IPS-18a (cell line): Measurements from ENCODE around the gene FAM120A.
"Not testable (repeated sequence)": the region's sequence is repeated elsewhere in the genome, so short reads cannot be mapped to it uniquely, and the experiment has no call there.

ENCODE experiments used
- H3K27ac ChIP-seq: one replicate; pipeline ENCODE4 v1.5.1; 2013; ENCODE audit warnings: low read length
- H3K27me3 ChIP-seq: one replicate; pipeline ENCODE4 v1.6.1; 2013; ENCODE audit warnings: mild to moderate bottlenecking, low read length; ENCODE audit not compliant: control insufficient read depth, insufficient read depth
- H3K36me3 ChIP-seq: one replicate; pipeline ENCODE4 v1.6.1; 2013; ENCODE audit warnings: low read depth, low read length; ENCODE audit not compliant: control insufficient read depth
- H3K4me1 ChIP-seq: one replicate; pipeline ENCODE4 v1.6.1; 2013; ENCODE audit warnings: low read depth, low read length; ENCODE audit not compliant: control insufficient read depth
- H3K4me3 ChIP-seq: one replicate; pipeline ENCODE4 v1.5.1; 2013; ENCODE audit warnings: low read length
- H3K9ac ChIP-seq: one replicate; pipeline ENCODE4 v1.6.1; 2013; ENCODE audit warnings: mild to moderate bottlenecking, low read length, moderate library complexity
- H3K9me3 ChIP-seq: one replicate; pipeline ENCODE4 v1.6.1; 2013; ENCODE audit warnings: low read depth, low read length; ENCODE audit not compliant: control insufficient read depth

The FAM120A gene

DNA sequence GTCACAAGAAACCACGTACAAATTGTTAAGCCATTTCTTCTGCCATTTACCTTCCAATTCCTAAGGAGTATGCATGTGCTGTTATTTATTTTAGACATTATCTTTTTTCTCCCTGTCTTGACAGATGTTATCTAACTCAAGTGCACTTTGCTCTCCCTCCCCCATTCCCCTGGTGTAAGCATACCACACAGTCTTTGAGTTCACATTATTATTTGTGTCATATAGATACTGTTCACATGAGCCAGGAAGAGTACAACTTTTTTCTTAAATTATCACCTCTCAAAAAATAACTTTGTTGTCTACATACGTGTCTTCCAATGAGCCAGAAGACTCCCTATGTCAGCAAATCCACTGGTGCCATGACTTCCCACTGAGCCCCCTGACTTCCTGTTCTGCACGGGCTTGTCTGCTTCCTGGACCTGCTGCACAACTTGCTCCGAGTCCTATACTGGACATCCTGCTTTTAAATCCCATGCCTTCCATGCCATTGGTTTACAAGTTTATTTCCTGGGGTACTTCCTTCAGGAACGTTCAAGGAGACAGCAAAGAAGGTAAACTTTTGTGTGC, 19.9 kb upstream of the FAM120A start:
- H3K36me3 ChIP-seq: no peaks in the 10 kb centered on the region
- no peaks in the 10 kb centered on the region for H3K9me3 ChIP-seq
- no peaks in the 10 kb centered on the region for H3K27me3 ChIP-seq
- H3K4me1 ChIP-seq: no peaks in the 10 kb centered on the region
- no peak overlapping the region for H3K9ac ChIP-seq
- no peak overlapping the region for H3K27ac ChIP-seq
- H3K4me3 ChIP-seq: no peak overlapping the region

DNA sequence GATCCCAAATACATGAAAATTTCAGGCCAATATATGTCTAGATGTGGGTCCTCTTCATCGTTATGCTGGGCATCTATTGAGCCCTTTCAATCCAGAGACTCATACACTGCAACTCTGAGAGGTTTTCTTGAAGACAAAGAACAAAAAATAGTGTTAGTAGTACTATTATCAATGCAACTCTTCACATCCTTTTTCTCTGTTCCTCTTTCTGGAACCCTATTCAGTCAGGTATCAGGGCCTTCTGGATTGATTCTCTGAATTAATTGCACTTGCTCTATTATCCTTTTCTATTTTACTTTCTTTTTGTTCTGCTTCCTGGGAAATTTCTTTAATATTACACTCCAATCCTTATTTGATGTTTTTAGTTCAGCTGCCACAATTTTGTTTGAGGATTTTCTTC, 18.5 kb upstream of the FAM120A start:
- no peak overlapping the region for H3K27ac ChIP-seq
- no peaks in the 10 kb centered on the region for H3K4me1 ChIP-seq
- H3K9ac ChIP-seq: no peak overlapping the region
- H3K36me3 ChIP-seq: no peaks in the 10 kb centered on the region
- H3K9me3 ChIP-seq: no peaks in the 10 kb centered on the region
- H3K4me3 ChIP-seq: no peak overlapping the region
- no peaks in the 10 kb centered on the region for H3K27me3 ChIP-seq

DNA sequence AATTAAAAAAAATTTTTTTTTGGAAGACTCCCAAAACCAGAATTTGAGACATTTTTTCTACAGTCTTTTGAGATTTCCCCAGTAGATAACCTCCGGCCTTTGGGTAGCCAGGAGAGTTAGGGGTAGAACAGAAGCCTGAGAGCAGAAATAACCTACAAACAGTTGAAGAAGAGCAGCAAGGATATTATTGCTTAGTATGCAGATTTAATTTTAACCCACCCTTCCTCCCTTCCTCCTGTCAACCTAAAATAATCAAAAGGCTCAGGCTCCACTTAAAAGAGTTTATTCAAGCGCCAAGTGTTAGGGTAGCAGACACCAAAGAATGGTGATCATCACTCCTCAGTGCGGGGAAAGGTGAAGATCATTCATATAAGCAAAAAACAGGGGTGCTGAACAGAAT, 17.4 kb upstream of the FAM120A start:
- Histone ChIP-seq H3K36me3 (no peaks in the 10 kb centered on the region), H3K4me3 (no peak overlapping the region), H3K27me3 (no peaks in the 10 kb centered on the region)

DNA sequence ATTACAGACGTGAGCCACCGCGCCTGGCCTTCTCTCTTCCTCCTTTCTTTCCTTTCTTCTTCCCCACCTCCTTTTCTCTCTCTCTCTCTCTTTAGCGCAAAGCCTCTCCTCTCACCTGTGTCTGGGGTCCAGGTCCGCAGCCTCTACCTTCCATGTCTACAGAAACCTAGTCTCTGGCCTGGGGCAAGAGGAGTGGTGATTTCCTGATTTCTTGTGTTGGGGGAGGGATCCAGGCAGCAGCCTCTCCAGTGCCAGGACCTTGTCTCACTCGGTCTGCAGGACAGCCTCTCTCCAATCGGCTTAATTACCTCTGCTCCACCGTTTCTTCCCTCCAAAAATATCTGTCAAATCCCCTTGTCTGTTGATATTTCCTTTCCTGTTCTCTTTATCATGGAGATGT, 16.1 kb upstream of the FAM120A start:
- no peak overlapping the region for H3K27ac ChIP-seq
- H3K4me1 ChIP-seq: no peaks in the 10 kb centered on the region
- no peaks in the 10 kb centered on the region for H3K27me3 ChIP-seq
- no peaks in the 10 kb centered on the region for H3K9me3 ChIP-seq
- H3K9ac ChIP-seq: no peak overlapping the region
- no peaks in the 10 kb centered on the region for H3K36me3 ChIP-seq
- H3K4me3 ChIP-seq: no peak overlapping the region

More for the DNA sequence above, 17.4 kb upstream of the FAM120A start:
- Histone ChIP-seq H3K9ac (no peak overlapping the region), H3K9me3 (no peaks in the 10 kb centered on the region), H3K27ac (no peak overlapping the region), H3K4me1 (no peaks in the 10 kb centered on the region)

DNA sequence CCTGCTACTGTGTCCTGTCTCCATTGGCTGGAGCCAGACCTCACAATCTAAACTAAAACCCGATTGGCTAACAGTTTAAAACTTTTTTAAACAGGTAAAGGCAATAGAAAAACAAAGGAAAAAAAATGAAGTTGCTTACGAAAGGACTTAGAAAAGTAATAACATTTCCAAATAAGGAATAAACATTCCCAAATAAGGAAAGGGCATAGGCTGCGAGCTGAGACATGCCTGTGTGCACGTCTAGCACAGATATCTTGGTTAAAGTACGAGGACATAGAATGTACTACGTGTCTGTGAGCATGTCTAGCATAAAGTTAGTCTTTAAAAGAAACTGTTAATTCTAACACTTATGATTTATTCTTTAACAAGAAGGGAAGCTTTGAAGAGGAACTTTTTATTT, 15.3 kb upstream of the FAM120A start:
- Histone ChIP-seq H3K27me3 (no peaks in the 10 kb centered on the region), H3K27ac (no peak overlapping the region), H3K4me1 (no peaks in the 10 kb centered on the region), H3K36me3 (no peaks in the 10 kb centered on the region), H3K9ac (no peak overlapping the region), H3K9me3 (no peaks in the 10 kb centered on the region), H3K4me3 (no peak overlapping the region)

DNA sequence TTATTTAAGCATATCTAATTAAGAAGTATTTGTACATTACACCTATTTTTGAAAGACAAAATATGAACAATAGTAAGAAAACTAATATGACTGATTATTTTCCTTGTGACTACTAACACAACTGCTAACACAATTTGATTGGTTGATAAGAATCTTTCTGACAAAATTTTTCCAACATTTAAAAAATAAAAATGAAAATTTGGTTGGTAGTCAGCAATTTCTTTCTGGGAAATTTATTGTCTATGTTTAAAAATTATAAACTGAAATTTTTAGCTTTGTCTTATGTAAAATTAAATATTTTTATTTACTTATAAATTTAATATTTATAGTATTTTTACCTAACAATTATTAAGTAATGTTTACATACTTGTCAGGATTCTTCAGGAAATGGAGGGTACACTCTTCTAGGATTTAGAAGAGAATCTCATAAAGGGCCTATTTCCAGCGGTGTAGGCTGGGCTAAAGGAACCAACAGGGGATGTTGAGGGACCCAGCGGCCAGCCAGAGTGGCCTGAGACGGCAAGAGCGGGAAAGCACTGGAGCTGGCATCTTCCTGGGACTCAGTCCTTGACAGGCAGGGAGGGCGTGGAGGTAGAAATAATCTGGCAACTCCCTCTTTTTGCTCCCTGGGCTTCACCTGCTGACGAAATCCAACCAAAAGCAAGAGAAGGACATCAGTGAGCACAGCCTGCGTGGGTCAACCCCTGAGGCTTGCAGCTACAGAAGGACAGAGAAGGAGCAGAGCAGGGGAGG, 14.7 kb upstream of the FAM120A start:
- Histone ChIP-seq H3K9me3 (no peaks in the 10 kb centered on the region), H3K9ac (no peak overlapping the region), H3K36me3 (no peaks in the 10 kb centered on the region), H3K4me1 (no peaks in the 10 kb centered on the region), H3K27ac (no peak overlapping the region), H3K4me3 (no peak overlapping the region), H3K27me3 (no peaks in the 10 kb centered on the region)

DNA sequence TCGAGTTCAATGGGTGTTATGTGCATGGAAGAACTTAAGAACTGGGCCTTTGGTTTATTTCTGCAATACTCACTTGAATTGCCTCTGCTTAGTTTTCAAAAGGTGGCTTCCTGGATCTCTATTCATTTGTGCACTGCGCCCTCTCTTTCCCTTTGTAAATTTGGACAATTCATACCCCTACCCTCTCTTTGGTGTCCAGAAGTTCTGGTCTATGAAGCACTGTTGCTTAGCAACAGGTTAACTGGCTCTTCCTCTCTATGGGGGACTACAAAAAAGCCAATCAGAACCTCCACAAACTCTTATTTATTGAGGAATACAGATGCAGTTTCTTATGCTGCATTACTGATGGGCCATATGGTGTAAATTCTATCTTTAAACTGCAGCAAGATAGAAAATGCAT, 13.5 kb upstream of the FAM120A start:
- H3K9ac ChIP-seq: no peak overlapping the region
- H3K9me3 ChIP-seq: no peaks in the 10 kb centered on the region
- H3K36me3 ChIP-seq: no peaks in the 10 kb centered on the region
- H3K27ac ChIP-seq: no peak overlapping the region
- no peaks in the 10 kb centered on the region for H3K4me1 ChIP-seq
- no peaks in the 10 kb centered on the region for H3K27me3 ChIP-seq
- H3K4me3 ChIP-seq: no peak overlapping the region

DNA sequence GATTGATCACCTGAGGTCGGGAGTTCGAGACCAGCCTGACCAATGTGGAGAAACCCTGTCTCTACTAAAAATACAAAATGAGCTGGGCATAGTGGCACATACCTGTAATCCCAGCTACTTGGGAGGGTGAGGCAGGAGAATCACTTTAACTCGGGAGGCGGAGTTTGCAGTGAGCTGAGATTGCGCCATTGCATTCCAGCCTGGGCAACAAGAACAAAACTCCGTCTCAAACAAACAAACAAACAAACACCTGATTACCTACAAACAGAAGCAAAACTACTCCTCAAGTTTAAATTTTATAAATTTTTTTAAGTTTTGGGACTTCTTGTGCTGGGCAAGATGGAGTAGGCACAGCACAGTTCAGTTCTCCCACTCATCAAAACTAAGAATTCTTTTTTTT, 12.2 kb upstream of the FAM120A start:
- not testable (repeated sequence) for H3K9me3 ChIP-seq, H3K4me3 ChIP-seq, H3K27me3 ChIP-seq, H3K4me1 ChIP-seq, H3K9ac ChIP-seq, H3K27ac ChIP-seq, H3K36me3 ChIP-seq

DNA sequence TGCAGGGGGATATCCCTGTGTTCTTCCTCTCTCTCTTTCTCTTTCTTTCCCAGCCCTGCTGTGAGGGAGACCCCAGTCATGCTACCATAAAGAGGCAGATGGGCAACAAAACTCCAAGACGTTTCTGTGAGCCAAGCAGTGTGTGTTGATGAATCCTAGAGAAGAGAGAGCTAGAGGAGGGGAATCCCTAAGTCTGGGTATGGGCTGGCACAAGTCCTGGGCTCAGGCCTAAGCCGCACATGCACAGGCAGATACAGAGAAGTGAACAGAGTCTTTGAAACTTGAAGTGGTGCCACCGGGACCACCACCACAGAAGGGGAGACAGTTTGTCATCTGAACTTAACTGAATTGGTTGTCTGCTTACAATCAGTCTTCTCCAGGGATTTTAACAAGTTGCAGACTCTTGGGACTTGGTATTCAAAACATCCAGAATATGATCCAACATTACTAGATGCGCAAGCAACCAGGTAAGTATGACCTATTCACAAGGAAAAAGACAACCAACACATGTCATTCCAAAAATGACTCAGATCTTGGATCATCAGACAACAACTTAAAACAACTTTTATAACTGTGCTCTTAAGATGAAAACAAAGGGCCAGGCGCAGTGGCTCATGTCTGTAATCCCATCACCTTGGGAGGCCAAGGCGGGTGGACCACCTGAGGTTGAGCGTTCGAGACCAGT, 10.4 kb upstream of the FAM120A start:
- Histone ChIP-seq H3K27ac (no peak overlapping the region), H3K9me3 (no peaks in the 10 kb centered on the region), H3K4me3 (no peak overlapping the region), H3K4me1 (no peaks in the 10 kb centered on the region), H3K27me3 (no peaks in the 10 kb centered on the region), H3K36me3 (peaks cover 2% of the 10 kb centered on the region), H3K9ac (no peak overlapping the region)

DNA sequence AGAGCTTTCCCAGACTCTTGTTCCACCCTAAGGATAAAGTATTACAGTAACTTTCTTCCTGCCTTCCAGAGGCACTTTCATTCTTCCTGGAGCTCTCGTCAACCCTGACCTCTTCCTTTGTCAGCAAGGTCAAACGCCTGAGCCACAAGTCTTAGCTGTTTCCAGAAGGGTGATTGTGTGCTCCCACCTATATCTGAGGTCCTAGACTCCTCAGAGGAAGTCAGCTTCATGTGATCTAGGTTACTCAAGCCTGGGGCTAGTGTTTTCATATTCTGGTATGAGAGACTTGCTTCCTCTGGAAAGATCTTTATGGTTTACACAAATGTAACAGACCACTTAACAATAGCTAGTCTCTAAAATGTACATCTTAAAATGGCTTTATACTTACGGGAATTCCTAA, 5.4 kb upstream of the FAM120A start:
- H3K4me1 ChIP-seq: peaks cover 6% of the 10 kb centered on the region
- H3K9ac ChIP-seq: no peak overlapping the region
- no peaks in the 10 kb centered on the region for H3K27me3 ChIP-seq
- H3K27ac ChIP-seq: no peak overlapping the region
- no peaks in the 10 kb centered on the region for H3K9me3 ChIP-seq
- peaks cover 27% of the 10 kb centered on the region for H3K36me3 ChIP-seq
- H3K4me3 ChIP-seq: no peak overlapping the region

DNA sequence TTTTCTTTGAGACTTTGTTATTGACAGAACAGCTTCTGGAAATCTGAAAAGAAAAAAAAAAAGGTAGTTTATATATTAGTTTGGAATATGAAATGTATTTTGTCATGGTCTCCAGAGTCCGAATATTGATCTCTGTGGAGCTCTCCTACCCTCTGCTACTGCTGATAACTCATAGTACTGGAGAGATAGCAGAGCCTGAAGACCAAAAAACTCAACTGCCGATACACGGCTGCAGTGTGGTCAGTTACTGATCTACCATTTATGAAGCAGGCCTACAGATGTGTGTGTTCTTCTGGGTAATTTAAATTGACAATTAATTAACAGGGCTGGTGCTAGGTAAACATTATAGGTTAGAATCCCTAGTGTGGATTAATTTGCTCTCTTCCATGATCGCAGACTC, 3.8 kb upstream of the FAM120A start:
- H3K4me1 ChIP-seq: peaks cover 6% of the 10 kb centered on the region
- peaks cover 27% of the 10 kb centered on the region for H3K36me3 ChIP-seq
- H3K9ac ChIP-seq: no peak overlapping the region
- no peak overlapping the region for H3K27ac ChIP-seq
- no peak overlapping the region for H3K4me3 ChIP-seq
- no peaks in the 10 kb centered on the region for H3K27me3 ChIP-seq
- no peaks in the 10 kb centered on the region for H3K9me3 ChIP-seq
